Renal pelvis (tissue), 4 donors: ENCODE data around the gene TBX2. TPM values are rescaled to one million over a fixed set of nuclear protein-coding genes. Genes with fewer than 3 reads are reported as not detected.

Source experiments
- DNase-seq: peaks from one replicate; pipeline ENCODE4 v3.0.0-alpha.2; 2013
- polyA plus RNA-seq, 3 donors: library from polyadenylated mRNA; unstranded; fragments of 120-200 nt; gene quantifications; one replicate each; pipeline ENCODE4 v1.2.1, GENCODE V29; 2013; ENCODE audit not compliant: insufficient read length in 3 of 3

Gene TBX2
- polyA plus RNA-seq, 3 donors = 90.0 to 111 (median 104) TPM

- DNase-seq = no peak
These were observed 11.9 kb downstream of the TBX2 start for GRCh38 chr17:61411261-61412142.

GRCh38 chr17:61412143-61412859, 12.7 kb downstream of the TBX2 start:
- peak; percentile 81 for DNase-seq

GRCh38 chr17:61412860-61413660, 13.4 kb downstream of the TBX2 start:
- no peak for DNase-seq

GRCh38 chr17:61413661-61414126, 14.1 kb downstream of the TBX2 start:
- no peak for DNase-seq

- no peak for DNase-seq
These were observed 14.7 kb downstream of the TBX2 start for GRCh38 chr17:61414141-61414935.

- DNase-seq = no peak
These were observed 15.3 kb downstream of the TBX2 start for GRCh38 chr17:61414936-61415251.

- no peak for DNase-seq
These were observed 15.9 kb downstream of the TBX2 start for GRCh38 chr17:61415374-61416210.

GRCh38 chr17:61416211-61416539, 16.5 kb downstream of the TBX2 start:
- no peak for DNase-seq

- peak; percentile 88 for DNase-seq
These were observed 17.1 kb downstream of the TBX2 start for GRCh38 chr17:61416540-61417363.

- no peak for DNase-seq
These were observed 18.8 kb downstream of the TBX2 start for GRCh38 chr17:61418449-61418848.

GRCh38 chr17:61419496-61420046, 19.9 kb downstream of the TBX2 start:
- DNase-seq = no peak

GRCh38 chr17:61420052-61420451, 20.4 kb downstream of the TBX2 start:
- DNase-seq = no peak

GRCh38 chr17:61420745-61421398, 21.2 kb downstream of the TBX2 start:
- no peak for DNase-seq

GRCh38 chr17:61421460-61421859, 21.8 kb downstream of the TBX2 start:
- DNase-seq = no peak

GRCh38 chr17:61422116-61422799, 22.6 kb downstream of the TBX2 start:
- no peak for DNase-seq

GRCh38 chr17:61422869-61423268, 23.2 kb downstream of the TBX2 start:
- no peak for DNase-seq

- no peak for DNase-seq
These were observed 24.5 kb downstream of the TBX2 start for GRCh38 chr17:61423967-61424649.
